Hepatocyte (in vitro differentiated cells): ENCODE data around the gene GAB3. TPM values are rescaled to one million over a fixed set of nuclear protein-coding genes. Genes with fewer than 3 reads are reported as not detected.

Source experiments
- DNase-seq: peaks from one replicate; pipeline ENCODE4 v3.0.0-alpha.2; 2016; ENCODE audit warnings: low spot score
- H2AFZ ChIP-seq: fragments of 200-600 bp; sonication (generic); 2 replicates; pipeline ENCODE4 v1.6.0; 2016; ENCODE audit warnings: antibody characterized with exemption, mild to moderate bottlenecking
- H3K27ac ChIP-seq: fragments of 200-600 bp; sonication (generic); 2 replicates; pipeline ENCODE4 v1.5.1; 2016; ENCODE audit warnings: mild to moderate bottlenecking
- H3K27me3 ChIP-seq: fragments of 200-600 bp; sonication (generic); 2 replicates; pipeline ENCODE4 v1.6.1; 2016
- H3K36me3 ChIP-seq: fragments of 200-600 bp; sonication (generic); replicated peaks from 2 replicates; pipeline ENCODE4 v1.5.1; 2016; ENCODE audit warnings: low read depth; ENCODE audit not compliant: insufficient read depth
- H3K4me1 ChIP-seq: fragments of 200-600 bp; sonication (generic); 2 replicates; pipeline ENCODE4 v1.5.1; 2016; ENCODE audit warnings: mild to moderate bottlenecking, moderate library complexity; ENCODE audit not compliant: insufficient read depth
- H3K4me2 ChIP-seq: fragments of 200-600 bp; sonication (generic); 2 replicates; pipeline ENCODE4 v1.6.0; 2016
- H3K4me3 ChIP-seq: fragments of 200-600 bp; sonication (generic); 2 replicates; pipeline ENCODE4 v1.5.1; 2016; ENCODE audit warnings: mild to moderate bottlenecking
- H3K79me2 ChIP-seq: fragments of 200-600 bp; sonication (generic); 2 replicates; pipeline ENCODE4 v1.6.0; 2017; ENCODE audit warnings: mild to moderate bottlenecking
- H3K9me2 ChIP-seq: fragments of 200-600 bp; sonication (generic); replicated peaks from 2 replicates; pipeline ENCODE4 v1.6.0; 2017; ENCODE audit warnings: mild to moderate bottlenecking; ENCODE audit not compliant: insufficient read depth
- H3K9me3 ChIP-seq: fragments of 200-600 bp; sonication (generic); 2 replicates; pipeline ENCODE4 v1.5.1; 2016; ENCODE audit warnings: low read depth, mild to moderate bottlenecking
- H4K20me1 ChIP-seq: fragments of 200-600 bp; sonication (generic); 2 replicates; pipeline ENCODE4 v1.6.0; 2016; ENCODE audit warnings: mild to moderate bottlenecking; ENCODE audit not compliant: insufficient read depth, poor library complexity, severe bottlenecking
- EZH2 ChIP-seq: fragments of 200-600 bp; sonication (generic); IDR thresholded peaks from 2 replicates; pipeline ENCODE4 v1.6.1; 2016; ENCODE audit warnings: antibody characterized with exemption, mild to moderate bottlenecking, borderline replicate concordance
- EZH2phosphoT487 ChIP-seq: fragments of 200-600 bp; sonication (generic); IDR thresholded peaks from one replicate; pipeline ENCODE4 v1.6.1; 2018; ENCODE audit warnings: antibody characterized with exemption, mild to moderate bottlenecking, low read depth, moderate library complexity; ENCODE audit not compliant: unreplicated experiment, severe bottlenecking
- WGBS: methylation state at CpG from one replicate; pipeline ENCODE4 v1.1.6; 2016; ENCODE audit warnings: low lambda C conversion rate; ENCODE audit errors: missing lambda C conversion rate; 5-methylcytosine and 5-hydroxymethylcytosine counted together
- polyA plus RNA-seq: library from polyadenylated mRNA; unstranded; fragments of >200 nt; fragmentation: Nextera tagmentation; extraction: Ambion mirVana; gene quantifications from 2 replicates; pipeline ENCODE4 v1.2.1, GENCODE V29; 2016
- total RNA-seq: library from RNA; depleted of rRNA; stranded (reverse); fragments of >200 nt; gene quantifications from 2 replicates; pipeline ENCODE4 v1.2.3, GENCODE V29; 2014
- TF ChIP-seq, protein P1 (sequence below): fragments of 200-600 bp; sonication (generic); IDR thresholded peaks from 2 replicates; pipeline ENCODE4 v1.5.1; 2016; ENCODE audit warnings: antibody characterized with exemption, mild to moderate bottlenecking; ENCODE audit not compliant: poor library complexity

GAB3 gene
- total and polyA plus RNA-seq, 2 experiments from 2014 or later = 0.21 to 0.50 TPM

- no peaks in the 10 kb centered on the region for H3K79me2 ChIP-seq
- H3K4me2 ChIP-seq = no peak overlapping the region
- H3K27me3 ChIP-seq = no peaks in the 10 kb centered on the region
- H4K20me1 ChIP-seq = no peaks in the 10 kb centered on the region
- no peaks in the 10 kb centered on the region for H3K36me3 ChIP-seq
- DNase-seq = no peak
- peak overlapping the region; percentile 65 for H3K27ac ChIP-seq
- H3K9me2 ChIP-seq = no peaks in the 10 kb centered on the region
- TF ChIP-seq EZH2 = no peak
- no peak for TF ChIP-seq EZH2phosphoT487
- TF ChIP-seq, protein P1, sequence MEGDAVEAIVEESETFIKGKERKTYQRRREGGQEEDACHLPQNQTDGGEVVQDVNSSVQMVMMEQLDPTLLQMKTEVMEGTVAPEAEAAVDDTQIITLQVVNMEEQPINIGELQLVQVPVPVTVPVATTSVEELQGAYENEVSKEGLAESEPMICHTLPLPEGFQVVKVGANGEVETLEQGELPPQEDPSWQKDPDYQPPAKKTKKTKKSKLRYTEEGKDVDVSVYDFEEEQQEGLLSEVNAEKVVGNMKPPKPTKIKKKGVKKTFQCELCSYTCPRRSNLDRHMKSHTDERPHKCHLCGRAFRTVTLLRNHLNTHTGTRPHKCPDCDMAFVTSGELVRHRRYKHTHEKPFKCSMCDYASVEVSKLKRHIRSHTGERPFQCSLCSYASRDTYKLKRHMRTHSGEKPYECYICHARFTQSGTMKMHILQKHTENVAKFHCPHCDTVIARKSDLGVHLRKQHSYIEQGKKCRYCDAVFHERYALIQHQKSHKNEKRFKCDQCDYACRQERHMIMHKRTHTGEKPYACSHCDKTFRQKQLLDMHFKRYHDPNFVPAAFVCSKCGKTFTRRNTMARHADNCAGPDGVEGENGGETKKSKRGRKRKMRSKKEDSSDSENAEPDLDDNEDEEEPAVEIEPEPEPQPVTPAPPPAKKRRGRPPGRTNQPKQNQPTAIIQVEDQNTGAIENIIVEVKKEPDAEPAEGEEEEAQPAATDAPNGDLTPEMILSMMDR = no peak
- no peak overlapping the region for H2AFZ ChIP-seq
- WGBS = 74% methylated on average over 2 of the region's 2 CpGs
- H3K9me3 ChIP-seq = no peaks in the 10 kb centered on the region
- peaks cover 14% of the 10 kb centered on the region for H3K4me1 ChIP-seq
- no peak overlapping the region for H3K4me3 ChIP-seq
Measured at GRCh38 chrX:154733066-154733425, 17.8 kb downstream of the GAB3 start.

DNA sequence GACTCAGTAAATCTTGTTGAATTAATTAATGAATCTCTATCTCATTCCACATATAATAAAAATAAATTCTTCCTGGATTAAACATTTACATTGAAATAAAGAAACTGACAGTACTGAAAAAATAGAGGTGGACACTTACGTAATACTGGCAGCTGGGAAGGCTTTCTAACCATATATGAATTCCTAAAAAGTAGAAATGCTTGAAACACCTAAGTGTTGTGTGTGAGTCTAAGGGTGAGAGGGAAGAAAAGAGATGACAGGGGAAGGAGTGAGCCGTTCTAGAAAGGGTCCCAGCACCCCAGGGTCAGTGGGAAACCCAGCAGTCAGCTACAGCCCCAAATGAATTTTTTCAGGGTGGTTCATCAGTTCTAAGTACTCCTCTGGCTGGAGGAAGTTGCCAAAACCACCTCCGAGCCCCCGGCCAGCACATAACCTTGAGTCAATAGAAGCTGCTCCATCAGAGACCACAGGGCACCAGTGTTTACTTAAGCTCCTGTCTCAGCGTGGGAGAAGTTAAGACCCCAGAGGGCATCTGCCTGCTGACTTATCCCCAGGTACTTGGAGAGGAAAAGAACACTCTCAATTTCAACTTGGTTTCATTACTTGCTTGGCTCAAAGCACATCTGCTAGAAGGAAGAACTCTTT lies 18.3 kb downstream of the GAB3 start:
- 56% methylated on average over 5 of the region's 5 CpGs for WGBS
- Histone ChIP-seq H3K4me3 (no peak overlapping the region), H3K9me2 (no peaks in the 10 kb centered on the region), H3K79me2 (no peaks in the 10 kb centered on the region), H4K20me1 (no peaks in the 10 kb centered on the region), H3K9me3 (no peaks in the 10 kb centered on the region), H3K4me2 (no peak overlapping the region), H3K27ac (no peak overlapping the region), H3K4me1 (peaks cover 16% of the 10 kb centered on the region), H2AFZ (no peak overlapping the region), H3K27me3 (no peaks in the 10 kb centered on the region), H3K36me3 (no peaks in the 10 kb centered on the region)
- TF ChIP-seq EZH2phosphoT487 = no peak
- TF ChIP-seq EZH2 = no peak
- TF ChIP-seq, protein P1 = no peak
- no peak for DNase-seq

DNA sequence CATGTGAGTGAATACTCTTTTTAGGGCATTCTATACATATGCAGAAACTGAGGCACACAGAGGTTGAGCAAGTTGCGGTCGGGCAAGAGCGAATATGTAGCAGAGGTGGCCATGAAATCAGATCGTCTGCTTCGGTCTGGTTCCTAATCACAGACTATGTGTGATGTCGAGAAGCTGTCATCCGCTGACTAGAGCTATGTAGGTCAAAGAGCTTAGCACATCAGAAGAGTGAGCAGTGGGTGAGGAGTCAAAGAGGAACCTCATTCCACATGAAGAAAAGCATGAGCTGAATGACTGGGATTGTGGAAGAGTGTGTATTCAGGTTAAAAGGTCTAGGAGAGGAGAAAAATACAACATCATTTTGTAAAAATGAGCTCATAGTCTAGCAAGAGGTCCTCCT lies 19.0 kb downstream of the GAB3 start:
- Histone ChIP-seq H4K20me1 (no peaks in the 10 kb centered on the region), H3K27me3 (no peaks in the 10 kb centered on the region), H3K79me2 (no peaks in the 10 kb centered on the region), H3K36me3 (no peaks in the 10 kb centered on the region), H3K4me3 (no peak overlapping the region), H3K27ac (no peak overlapping the region), H3K9me2 (no peaks in the 10 kb centered on the region), H3K4me1 (peaks cover 17% of the 10 kb centered on the region), H3K4me2 (no peak overlapping the region), H2AFZ (no peak overlapping the region), H3K9me3 (no peaks in the 10 kb centered on the region)
- TF ChIP-seq EZH2 (no peak), EZH2phosphoT487 (no peak)
- TF ChIP-seq, protein P1 = no peak
- WGBS = 88% methylated on average over 7 of the region's 7 CpGs
- DNase-seq = no peak

GRCh38 chrX:154731184-154731583 lies 19.7 kb downstream of the GAB3 start:
- TF ChIP-seq EZH2phosphoT487 (no peak), EZH2 (no peak)
- TF ChIP-seq, protein P1 = no peak
- Histone ChIP-seq H4K20me1 (no peaks in the 10 kb centered on the region), H3K4me2 (no peak overlapping the region), H3K27me3 (no peaks in the 10 kb centered on the region), H3K79me2 (no peaks in the 10 kb centered on the region), H3K27ac (no peak overlapping the region), H3K4me3 (no peak overlapping the region), H3K4me1 (peaks cover 17% of the 10 kb centered on the region), H3K9me2 (no peaks in the 10 kb centered on the region), H3K36me3 (no peaks in the 10 kb centered on the region), H3K9me3 (no peaks in the 10 kb centered on the region), H2AFZ (no peak overlapping the region)
- WGBS = 88% methylated on average over 5 of the region's 5 CpGs
- no peak for DNase-seq
